CD4-positive, alpha-beta T cell treated with Interleukin-21 for 1 hour (primary cell): Measurements from ENCODE around the gene SNX1.
"Not testable (repeated sequence)": the region's sequence is repeated elsewhere in the genome, so short reads cannot be mapped to it uniquely, and the experiment has no call there.

ENCODE experiments used
- DNase-seq: peaks from one replicate; pipeline ENCODE4 v3.0.0-alpha.2; 2020

SNX1 gene

DNA sequence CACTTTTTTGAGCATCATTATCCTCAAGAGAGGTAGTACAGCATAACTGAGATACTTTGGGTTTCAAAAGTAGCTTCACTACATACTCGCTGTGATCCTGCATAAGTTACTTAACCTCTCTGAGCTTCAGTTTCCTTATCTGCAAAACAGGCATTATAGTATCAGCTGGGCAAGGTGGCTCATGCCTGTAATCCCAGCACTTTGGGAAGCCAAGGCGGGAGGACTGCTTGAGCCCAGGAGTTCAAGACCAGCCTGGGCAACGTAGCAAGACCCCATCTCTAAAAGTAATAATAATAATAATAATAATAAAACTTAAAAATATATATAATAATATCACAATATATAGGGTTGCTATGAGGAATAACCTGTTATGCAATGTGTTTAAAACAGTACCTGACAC lies 13.0 kb upstream of the SNX1 start:
- DNase-seq: no peak

DNA sequence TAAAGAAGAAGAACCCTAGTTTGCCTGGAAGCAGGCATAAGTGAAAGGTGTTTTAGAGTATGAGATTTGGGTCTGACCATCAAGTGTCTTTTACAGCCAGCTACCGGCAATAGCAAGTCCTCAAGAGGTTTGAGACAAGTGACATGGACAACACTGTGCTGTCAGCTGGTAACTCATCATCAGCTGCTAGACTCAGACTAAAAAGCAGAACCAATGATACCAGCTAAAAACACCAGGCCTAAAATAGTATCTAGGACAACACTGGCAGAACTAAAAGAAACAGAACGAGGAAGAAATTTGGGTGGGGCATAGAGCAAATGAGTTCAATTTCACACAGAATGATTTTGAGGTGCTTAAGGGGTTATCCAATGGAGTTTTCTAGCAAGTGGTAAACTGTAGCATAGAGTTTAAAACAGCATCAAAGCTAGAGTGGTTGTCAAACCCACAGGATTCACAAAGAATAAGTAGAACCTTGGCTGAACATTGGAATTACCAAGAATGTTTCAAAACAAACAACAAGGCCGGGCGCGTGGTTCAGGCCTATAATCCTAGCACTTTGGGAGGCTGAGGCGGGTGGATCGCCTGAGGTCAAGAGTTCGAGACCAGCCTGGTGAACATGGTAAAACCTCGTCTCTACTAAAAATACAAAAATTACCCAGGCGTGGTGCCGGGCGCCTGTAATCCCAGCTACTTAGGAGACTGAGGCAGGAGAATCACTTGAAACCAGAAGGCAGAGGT lies 6.1 kb upstream of the SNX1 start:
- DNase-seq: peak; percentile 10

DNA sequence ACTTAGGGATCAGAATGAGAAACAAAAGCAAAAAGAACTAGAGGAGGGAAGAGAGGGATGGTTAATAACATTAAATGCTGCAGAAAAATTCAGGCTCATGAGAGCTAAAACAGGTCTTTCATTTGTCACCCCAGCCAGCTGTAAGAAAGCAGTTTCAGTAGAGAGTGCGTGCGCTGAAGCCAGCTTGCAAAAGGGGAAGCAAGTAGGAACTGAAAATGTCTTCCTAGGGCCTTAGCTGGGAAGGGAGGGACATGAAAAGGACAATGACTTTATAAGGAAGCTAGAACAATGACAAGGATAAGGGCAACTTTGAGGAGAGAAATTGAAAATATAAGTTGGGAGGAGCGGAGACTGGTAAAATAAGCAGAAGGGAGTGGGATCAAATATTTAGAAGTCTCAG lies 5.3 kb upstream of the SNX1 start:
- no peak for DNase-seq

DNA sequence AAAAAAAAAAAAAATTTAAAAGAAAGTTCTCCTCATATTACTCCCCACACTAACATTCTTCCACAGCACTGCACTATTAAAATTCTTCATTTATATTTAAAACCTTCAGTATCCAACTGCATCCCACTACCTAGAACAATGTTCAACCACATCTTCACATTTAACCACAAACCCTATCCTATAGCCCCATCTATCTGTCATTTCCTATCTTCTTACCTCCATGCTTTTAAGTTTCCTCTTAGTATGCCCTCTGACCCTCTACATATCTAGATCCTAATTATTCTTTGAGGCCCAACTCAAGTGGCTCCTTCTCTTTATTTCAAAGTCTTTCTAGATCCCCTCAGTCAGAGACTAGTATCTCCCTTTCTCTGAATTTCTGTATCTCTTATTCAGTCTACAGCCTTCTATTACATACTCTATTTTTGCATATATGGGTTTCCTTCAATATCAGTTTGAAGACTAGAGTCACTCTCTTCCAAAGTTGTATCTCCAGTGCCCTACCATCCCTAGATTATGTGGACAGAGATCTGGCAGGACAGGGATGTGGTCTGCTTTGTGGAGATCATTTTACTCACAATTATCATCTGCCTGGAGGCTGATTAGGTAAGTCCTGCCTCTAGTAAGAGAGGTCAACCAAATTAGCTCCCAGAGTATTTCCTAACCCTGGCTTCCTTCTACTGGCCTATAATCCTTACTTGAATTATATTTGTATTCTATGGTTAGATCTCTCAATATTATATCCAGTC lies 3.5 kb upstream of the SNX1 start:
- DNase-seq: peak; percentile 48

DNA sequence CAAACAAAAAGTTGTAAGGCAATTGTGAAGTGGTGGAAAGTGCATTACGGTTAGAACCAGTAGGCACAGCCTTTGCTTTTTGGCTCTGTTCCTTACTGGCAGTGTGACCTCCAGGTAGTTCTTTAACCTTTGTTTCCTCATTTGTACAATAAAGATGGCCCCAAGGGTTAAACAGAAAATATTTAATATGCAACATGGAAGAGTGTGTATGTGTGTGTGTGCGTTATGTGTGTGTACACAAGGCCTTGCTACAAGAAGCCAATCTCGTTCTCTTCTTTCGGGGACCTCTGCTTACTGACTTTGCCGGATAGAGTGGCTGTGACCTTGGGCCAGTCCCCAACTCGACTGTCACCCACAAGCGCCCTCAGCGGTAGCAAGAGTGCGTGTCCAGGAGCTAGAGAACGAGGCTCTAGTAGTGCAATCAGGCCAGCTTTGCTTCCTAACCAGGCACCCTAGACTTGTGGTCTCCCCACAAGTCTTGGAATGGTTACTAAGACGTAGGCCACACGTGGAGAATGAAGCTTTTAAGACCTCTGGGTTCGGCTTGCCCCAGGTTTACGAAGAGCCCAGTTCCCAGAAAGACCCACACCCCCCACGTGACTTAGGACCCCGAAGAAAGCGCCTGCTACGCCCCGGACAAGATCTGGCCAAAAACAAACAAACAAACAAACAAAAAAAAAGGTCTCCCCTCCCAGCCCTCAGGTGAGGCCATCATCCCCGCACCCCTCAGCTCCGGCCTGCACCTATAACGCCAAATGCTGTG lies 2.7 kb upstream of the SNX1 start:
- DNase-seq: peak; percentile 41

DNA sequence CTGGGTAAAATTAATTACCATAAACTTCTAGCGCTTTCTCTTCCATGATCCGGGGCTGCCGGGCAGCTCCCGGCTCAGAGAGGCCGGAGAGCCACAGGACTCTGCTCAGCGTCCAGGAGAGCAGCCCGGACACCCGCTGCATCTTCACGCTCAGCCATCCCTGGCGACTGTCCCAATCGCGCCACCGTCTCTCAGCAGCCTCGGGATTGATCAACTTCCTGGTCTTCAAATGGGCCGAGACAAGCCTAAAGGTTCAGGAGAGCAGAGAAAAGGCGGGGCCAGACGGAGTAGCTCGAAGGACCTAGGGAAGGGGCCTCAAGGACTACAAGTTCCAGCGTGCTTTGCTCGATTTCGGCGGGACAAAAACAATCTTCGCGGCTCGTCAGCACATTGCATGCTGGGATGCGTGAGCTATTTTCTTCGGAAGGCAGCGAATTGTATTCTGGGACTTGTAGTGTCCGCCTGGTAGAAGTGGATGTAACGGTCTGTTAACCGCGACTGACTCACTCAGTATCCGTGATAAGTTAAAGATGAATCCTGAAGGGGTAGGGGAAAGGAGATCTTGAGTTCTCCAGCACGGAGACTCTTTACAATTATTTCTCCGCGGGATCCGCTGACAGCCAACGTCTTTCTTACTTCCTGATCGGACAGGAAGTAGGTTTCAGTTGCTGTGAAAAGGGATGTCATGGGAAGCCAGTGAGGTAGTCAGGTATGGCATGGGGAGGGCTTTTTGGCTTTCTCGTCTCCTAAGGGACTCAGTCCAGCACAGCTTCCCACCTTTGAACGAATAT lies 2.0 kb upstream of the SNX1 start, which contains the start of gene CIAO2A:
Gene CIAO2A, minus strand, starts transcription at position 212 of the 791 bp plus-strand sequence. Its CDS starts 70 bp downstream, at position 142.
- peak; percentile 96 for DNase-seq

DNA sequence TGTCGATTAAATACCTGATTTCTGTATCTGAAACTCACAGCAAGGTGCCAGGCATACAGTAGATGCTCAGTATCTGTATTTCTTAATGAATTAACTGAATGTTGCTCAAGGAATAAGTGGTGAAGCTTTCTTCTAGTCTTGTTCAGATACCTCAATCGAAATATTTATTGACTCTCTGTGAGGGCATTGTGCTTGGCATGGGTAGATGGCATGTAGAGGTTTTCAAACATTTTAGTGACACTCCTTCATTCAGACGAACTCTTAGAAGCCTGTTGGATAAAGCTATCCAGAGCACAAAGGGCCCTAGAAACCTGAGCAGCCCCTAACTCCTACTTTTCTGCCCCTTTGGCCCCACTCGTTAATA lies 369 bp upstream of the SNX1 start:
- no peak for DNase-seq

DNA sequence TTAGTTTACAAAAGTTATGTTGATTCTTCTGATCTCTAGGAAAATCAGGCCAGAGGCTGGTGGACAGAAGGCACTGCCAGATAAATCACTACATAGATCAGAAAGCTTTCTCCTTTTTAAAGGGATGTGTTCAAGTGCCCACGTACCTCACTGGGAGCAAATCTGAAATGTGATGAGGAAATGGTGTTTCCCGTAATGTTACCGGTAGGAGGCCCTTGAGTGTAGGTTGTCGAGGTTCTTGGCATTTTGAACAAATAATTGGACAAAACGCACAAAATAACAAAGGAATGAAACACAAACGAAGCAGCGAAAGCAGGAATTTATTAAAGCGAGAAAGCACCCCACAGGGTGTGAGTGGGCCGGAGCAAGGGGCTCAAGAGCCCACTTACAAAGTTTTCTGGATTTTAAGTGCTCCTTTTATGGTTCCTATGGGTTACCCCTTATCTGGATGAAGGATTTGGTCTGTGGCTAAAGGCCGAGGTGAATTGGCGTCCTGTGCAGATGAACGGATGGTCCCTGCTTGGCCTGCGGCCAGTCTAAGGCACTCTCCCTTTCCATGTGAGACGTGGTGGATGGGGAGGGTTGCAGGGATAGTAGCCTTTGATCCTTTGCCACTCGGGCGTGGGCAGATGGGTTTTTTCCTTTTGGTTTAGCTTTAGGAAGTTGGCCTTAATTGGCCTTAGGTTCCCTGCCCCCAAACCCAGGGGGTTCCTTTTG lies 1.0 kb downstream of the SNX1 start:
- DNase-seq: peak; percentile 23

DNA sequence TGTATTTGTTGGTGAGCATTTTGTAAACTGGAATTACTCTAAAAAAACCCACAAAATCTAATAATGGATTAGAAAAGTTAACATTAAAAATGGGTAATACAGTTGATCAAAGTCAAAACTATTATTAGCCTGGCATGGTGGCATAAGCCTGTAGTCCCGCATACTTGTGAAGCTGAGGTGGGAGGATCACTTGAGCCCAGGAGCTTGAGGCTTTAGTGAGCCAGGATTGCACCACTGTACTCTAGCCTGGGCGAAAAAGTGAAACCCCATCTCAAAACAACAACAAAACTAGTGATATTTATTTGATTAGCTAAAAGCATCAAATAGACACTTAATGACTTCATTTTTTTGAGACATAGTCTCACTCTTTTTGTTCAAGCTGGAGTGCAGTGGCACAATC lies 3.6 kb downstream of the SNX1 start:
- DNase-seq: no peak

DNA sequence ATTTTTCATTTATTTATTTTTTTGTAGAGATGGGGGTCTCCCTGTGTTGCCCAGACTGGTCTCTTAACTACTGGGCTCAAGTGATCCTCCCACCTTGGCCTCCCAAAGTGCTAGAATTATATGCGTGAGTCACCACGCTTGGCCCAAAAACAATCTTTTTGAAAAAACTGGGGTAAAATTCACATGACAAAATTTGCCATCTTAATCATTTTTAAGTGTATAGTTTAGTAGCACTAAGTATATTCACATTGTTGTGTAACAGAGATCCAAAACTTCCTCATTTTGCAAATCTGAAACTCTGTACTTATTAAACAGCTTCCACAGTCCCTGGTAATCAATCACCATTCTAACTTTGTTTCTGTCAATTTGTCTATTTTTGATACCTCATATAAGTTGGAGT lies 5.2 kb downstream of the SNX1 start:
- DNase-seq: no peak

DNA sequence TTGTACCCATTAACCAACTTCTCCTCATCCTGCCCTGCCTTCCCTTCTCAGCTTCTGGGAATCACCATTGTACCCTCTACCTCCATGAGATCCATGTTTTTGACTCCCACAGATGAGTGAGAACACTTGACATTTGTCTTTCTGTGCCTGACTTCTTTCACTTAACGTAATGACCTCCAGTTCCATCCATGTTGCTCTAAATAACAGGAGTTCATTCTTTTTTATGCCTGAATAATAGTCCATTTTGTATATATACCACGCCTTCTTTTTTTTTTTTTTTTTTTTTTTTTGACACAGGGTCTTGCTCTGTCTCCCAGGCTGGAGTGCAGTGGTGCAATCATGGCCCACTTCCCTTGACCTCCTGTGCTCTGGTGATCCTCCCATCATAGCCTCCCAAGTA lies 6.7 kb downstream of the SNX1 start:
- no peak for DNase-seq

DNA sequence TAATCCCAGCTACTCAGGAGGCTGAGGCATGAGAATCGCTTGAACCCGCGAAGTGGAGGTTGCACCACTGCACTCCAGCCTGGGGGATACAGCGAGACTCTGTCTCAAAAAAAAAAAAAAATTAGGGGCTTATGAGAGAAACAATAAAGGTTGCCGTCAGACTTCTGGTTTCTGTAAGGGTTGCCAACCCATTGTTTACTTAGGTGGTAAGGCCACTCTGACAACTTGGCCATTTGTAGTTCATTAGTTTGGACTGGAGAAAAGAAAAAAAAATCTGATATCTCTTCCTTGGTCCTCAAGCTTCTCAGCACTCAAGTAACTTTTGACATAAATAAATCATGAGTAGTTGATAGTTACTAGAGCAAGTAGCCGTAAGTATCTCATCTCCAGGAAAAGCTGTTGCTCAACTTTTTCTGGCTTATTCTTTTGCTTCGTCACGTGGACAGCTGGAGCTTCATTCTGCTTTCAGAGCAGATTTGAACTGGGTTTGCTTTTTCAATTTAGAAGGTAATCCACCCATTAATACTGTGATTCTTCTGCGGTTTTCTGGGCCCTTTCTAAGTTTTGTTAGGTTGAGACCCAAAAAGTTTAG lies 9.4 kb downstream of the SNX1 start:
- no peak for DNase-seq

DNA sequence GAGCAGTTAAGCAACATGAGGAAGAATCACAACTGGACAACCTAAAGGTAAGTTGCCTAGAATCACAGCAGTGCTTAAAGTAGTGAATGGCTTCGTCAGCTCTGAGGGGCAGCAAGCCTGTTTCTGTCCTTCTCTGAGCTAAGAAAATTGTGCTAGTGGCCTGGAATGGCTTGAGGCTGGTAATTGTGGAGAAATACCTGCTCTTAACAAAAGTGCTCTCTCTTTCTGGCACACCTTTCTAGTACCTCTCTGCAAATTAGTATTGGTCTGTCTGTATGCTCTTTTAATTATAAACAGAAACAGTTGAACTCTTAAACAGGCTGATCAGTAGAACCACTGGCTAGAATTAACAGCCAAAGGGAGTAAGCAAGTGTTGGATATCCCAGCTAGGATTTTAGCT lies 11.6 kb downstream of the SNX1 start:
- no peak for DNase-seq

DNA sequence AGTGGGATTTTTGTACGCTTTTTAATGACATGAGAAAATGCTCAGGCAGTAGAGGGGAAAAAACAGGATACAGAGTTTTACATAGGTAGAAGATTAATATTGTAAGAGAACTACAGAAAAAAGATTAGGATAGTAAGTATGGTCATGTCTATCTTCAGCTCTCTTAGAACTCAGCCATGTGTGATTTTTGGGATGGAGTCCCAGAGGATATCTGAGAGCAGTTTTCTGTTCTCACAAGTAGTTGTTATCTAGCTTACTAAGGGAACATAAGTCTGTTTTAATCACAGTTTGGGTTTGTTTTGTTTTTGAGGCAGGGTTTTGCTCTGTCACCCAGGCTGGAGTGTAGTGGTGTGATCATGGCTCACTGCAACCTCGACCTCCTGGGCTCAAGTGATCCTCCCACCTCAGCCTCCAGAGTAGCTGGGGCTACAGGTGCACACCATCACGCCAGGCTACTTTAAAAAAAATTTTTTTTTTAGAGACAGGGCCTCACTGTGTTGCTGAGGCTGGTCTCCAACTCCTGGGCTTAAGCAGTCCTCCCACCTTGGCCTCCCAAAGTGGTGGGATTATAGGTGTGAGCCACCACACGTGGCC lies 14.4 kb downstream of the SNX1 start:
- DNase-seq: not testable (repeated sequence)

DNA sequence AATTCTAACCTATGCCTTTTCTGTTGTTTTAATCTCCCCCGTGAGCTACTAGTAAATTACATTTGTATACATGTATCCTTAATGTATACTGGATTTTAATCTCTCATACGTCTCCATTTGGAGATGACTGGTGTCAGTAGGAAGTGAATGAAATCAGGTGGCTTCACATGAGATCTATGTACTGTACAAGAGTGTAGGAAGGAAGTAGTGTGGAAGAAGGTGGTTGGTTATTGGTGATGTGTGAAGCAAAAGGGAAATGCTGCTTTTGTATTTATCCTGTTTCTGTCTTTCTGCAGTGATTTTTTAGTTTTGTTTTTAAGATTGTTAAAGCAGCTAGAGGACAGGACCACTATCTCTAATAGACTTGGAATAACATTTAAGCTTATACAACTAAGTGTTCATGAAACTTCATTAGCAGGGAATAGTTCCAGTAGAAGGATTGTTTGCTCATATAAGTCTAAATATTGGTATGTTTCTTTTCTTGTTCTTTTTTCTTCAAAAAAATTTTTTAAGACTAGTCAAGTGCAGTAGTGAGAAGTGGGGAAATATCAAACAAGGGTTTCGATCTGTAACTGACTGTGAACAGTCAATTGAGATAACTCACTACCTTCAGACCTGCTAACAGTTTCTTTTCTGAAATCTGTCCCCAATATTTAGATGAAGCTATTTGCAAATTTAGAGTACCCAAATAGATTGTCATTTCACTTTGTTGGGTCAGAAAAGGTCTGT lies 15.3 kb downstream of the SNX1 start:
- DNase-seq: peak; percentile 16

DNA sequence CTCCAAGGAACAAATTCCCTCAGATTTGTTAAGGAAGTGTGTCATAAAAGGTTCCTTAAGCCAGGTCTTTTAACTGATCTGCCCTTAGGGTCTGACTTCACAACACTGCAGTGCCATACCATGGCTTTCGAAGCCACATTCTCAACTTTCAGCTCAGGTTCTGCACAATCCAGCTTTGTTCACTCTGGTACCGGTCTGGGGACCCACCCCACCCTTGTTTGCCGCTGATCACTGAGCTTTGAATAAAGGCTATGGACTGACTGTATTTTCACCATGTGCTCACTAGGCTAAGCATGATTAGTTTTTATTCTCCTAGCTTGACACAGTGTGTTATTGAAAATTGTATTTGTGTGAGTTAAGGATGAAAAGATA lies 15.9 kb downstream of the SNX1 start:
- no peak for DNase-seq

DNA sequence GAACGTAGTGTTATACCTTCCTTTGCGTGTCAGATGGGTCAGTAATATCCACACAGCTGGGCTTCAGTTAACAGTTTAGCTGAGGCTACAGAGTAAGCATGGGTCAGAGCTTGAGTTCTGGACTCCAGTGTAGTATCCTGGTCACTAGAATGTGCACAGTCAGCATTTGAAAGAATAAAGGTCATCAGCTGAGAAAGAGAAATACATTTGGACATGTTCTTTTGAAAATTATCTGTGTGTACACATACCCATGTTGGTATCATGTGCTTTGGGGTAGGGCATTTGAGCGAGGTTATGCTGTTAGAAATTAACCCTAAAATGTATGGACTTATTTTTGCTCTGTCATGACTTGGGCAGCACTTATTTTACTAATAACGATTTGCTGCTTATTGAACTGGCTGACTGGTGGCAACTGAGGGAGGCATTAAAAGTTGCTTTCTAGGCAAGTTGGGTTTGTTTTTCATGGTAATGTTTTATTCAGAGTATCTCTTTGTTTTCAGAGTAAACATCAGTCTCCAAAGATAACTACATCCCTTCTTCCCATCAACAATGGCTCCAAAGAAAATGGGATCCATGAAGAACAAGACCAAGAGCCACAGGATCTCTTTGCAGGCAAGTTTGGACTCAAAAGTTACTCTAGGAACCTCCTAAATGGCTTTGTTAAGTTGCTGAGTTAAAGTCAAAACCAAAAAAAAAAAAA lies 16.4 kb downstream of the SNX1 start:
- DNase-seq: no peak

DNA sequence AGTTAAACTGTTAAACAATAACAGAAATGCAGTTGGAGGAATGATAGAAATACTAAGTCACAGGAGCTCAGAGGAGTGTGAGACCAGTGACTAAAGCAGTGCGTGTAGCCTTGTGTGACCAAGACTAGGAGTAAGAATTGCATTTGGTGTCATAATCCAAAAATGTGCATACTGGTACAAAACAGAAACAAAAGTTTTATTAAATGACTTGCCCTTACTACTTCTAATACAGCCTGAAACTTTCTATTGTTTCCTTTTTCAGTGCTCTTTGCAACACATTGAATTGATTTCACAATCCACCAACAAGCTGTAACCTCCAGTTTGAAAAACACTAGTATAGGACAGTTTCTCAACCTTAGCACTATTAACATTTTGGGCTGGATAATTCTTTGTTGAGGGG lies 17.1 kb downstream of the SNX1 start:
- no peak for DNase-seq

DNA sequence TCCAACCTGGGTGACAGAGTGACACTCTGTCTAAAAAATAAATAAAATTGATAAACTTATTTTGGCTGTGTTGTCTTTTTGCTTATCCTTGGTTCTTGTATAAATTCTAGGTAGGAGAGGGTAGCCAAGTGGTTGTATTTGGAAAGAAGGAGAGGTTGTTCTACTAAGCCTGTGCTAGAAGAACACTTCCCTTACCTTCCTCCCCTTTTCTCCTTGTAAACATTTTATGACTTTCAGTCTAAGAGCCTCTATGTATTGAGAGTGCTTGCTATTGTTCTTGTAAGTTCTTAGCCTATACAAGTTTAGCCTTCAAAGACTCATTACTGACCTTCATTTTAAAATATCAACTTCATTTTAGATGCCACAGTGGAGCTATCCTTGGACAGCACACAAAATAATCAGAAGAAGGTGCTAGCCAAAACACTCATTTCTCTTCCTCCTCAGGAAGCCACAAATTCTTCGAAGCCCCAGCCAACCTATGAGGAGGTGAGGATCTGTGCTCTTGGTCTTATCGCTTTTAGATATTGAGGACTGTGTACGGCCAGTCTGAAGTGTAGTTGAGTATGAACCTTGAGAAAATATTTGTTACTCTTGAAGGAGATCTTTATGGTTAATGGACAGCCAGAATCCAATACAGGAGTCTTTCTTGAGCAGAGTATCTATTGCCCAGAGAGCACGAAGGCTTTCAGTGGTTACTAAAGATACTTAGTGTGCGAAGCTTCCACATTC lies 22.1 kb downstream of the SNX1 start:
- DNase-seq: no peak
